ENCODE measurements around the gene GNB1. TPM values are rescaled to one million over a fixed set of nuclear protein-coding genes. Genes with fewer than 3 reads are reported as not detected.
"Not testable (repeated sequence)": the region's sequence is repeated elsewhere in the genome, so short reads cannot be mapped to it uniquely, and the experiment has no call there.

The GNB1 gene
- total and polyA plus RNA-seq, 2 donors (not counting 1 experiment from before 2014, with no cell fraction given) = 91.3 to 485 TPM

DNA sequence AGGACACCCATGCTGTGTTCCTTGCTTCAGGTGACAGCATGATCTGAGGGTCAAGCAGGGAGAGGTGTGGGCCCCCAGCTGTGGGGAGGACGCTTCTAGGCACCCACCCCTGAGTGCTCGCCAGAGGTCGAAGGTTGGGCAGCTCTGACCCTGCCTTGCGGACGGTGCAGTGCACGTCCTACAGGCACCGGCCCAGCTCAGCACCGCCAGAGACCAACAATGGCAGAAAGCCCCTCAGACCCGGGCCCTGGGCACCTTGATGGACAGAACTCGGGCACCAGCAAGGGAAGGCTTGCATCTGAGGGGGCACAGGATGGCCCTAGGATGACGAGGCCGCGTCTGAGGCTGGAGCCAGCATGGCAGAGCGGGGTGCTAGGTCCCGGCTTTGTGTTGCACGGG, 137.3 kb downstream of the GNB1 start:
- Histone ChIP-seq H3K4me1 (ENCODE audit: control insufficient read depth, extremely low read depth, insufficient read depth, low read length) (no peaks in the 10 kb centered on the region), H3K36me3 (ENCODE audit: control insufficient read depth, insufficient read depth, low read length) (peaks cover 22% of the 10 kb centered on the region), H3K27ac (ENCODE audit: insufficient read depth, low read length) (no peak overlapping the region), H3K27me3 (ENCODE audit: control insufficient read depth, insufficient read depth, low read length) (no peaks in the 10 kb centered on the region), H3K4me3 (replicated peaks in 1 of 4; ENCODE audit: control extremely low read depth in 1 of 4, insufficient read depth in 1 of 4, low read depth in 3 of 4, low read length in 4 of 4) (no peak overlapping the region), H2AFZ (ENCODE audit: low read length) (no peak overlapping the region), H4K20me1 (ENCODE audit: control insufficient read depth, extremely low read depth, insufficient read depth, low read length) (no peaks in the 10 kb centered on the region), H3K79me2 (ENCODE audit: control insufficient read depth, insufficient read depth, low read length) (peaks cover 2% of the 10 kb centered on the region), H3K9me3 (ENCODE audit: control insufficient read depth, insufficient read depth, low read depth, low read length) (no peaks in the 10 kb centered on the region), H3K4me2 (ENCODE audit: extremely low read depth, insufficient read depth, low read length) (no peak overlapping the region), H3K9ac (ENCODE audit: insufficient read depth, low read length) (no peak overlapping the region)
- no peak for TF ChIP-seq EZH2 (IDR thresholded peaks at IDR 0.05; ENCODE audit: low read length, missing control alignments)
- TF ChIP-seq, protein P1, sequence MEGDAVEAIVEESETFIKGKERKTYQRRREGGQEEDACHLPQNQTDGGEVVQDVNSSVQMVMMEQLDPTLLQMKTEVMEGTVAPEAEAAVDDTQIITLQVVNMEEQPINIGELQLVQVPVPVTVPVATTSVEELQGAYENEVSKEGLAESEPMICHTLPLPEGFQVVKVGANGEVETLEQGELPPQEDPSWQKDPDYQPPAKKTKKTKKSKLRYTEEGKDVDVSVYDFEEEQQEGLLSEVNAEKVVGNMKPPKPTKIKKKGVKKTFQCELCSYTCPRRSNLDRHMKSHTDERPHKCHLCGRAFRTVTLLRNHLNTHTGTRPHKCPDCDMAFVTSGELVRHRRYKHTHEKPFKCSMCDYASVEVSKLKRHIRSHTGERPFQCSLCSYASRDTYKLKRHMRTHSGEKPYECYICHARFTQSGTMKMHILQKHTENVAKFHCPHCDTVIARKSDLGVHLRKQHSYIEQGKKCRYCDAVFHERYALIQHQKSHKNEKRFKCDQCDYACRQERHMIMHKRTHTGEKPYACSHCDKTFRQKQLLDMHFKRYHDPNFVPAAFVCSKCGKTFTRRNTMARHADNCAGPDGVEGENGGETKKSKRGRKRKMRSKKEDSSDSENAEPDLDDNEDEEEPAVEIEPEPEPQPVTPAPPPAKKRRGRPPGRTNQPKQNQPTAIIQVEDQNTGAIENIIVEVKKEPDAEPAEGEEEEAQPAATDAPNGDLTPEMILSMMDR (conservative IDR thresholded peaks at IDR 0.05 in 1 of 2, IDR thresholded peaks at IDR 0.05 in 1 of 2; ENCODE audit: low read depth in 1 of 2, low read length in 2 of 2) = no peak
- no peak for DNase-seq (ENCODE audit: low read depth in 2 of 2)

DNA sequence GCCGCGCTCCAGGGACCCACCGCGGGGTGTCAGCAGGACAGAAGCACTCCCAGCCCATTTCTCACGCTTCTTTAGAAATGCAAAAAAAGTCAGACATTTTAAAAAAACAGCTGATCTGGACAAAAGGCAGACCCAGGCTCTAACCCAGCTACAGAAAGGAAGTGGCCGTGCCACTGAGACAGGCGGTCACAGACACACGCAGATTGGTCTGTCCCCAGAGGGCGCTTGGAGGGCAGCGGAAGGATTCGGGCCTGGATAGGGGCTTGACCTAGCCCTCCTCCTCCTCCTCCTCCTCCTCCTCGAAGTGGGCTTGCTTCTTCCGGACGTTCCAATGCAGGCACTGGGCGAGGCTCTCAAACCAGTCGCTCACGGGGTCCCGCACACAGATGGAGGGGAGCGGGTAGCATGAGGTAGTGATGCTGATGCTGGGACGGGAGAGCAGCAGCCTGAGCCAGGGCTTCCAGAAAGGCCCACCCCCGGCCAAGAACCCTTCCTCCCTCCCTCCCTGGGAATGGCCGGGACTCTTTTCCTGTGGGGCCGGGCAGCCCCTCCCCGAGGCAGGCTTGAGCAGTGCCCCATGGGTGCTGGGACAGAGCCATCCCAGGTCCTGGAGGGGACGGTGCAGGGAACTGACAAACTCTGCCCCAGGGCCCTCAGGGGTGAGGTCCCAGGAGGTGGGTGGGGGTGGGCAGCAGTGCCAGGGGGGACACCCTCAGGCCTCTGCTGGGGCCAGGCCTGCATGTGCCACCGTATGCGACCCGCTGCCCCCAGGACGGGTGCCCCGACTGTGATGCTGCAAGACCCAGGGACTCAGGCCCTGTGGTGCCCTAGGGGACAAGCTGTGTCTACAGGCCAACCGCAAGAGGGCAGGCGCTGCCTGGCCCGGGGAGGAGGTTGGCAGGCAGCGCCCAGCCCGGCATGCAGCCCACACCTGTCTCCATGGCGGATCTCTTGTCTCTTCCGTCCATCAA, 138.0 kb downstream of the GNB1 start:
- Histone ChIP-seq H3K27ac (ENCODE audit: insufficient read depth, low read length) (no peak overlapping the region), H3K27me3 (ENCODE audit: control insufficient read depth, insufficient read depth, low read length) (no peaks in the 10 kb centered on the region), H3K9me3 (ENCODE audit: control insufficient read depth, insufficient read depth, low read depth, low read length) (no peaks in the 10 kb centered on the region), H4K20me1 (ENCODE audit: control insufficient read depth, extremely low read depth, insufficient read depth, low read length) (no peaks in the 10 kb centered on the region), H3K9ac (ENCODE audit: insufficient read depth, low read length) (no peak overlapping the region), H3K4me3 (replicated peaks in 1 of 4; ENCODE audit: control extremely low read depth in 1 of 4, insufficient read depth in 1 of 4, low read depth in 3 of 4, low read length in 4 of 4) (no peak overlapping the region), H3K4me2 (ENCODE audit: extremely low read depth, insufficient read depth, low read length) (no peak overlapping the region), H3K36me3 (ENCODE audit: control insufficient read depth, insufficient read depth, low read length) (peaks cover 21% of the 10 kb centered on the region), H3K79me2 (ENCODE audit: control insufficient read depth, insufficient read depth, low read length) (no peaks in the 10 kb centered on the region), H2AFZ (ENCODE audit: low read length) (no peak overlapping the region), H3K4me1 (ENCODE audit: control insufficient read depth, extremely low read depth, insufficient read depth, low read length) (no peaks in the 10 kb centered on the region)
- TF ChIP-seq EZH2 (IDR thresholded peaks at IDR 0.05; ENCODE audit: low read length, missing control alignments) = no peak
- TF ChIP-seq, protein P1 (conservative IDR thresholded peaks at IDR 0.05 in 1 of 2, IDR thresholded peaks at IDR 0.05 in 1 of 2; ENCODE audit: low read depth in 1 of 2, low read length in 2 of 2) = no peak
- no peak for DNase-seq (ENCODE audit: low read depth in 2 of 2)

DNA sequence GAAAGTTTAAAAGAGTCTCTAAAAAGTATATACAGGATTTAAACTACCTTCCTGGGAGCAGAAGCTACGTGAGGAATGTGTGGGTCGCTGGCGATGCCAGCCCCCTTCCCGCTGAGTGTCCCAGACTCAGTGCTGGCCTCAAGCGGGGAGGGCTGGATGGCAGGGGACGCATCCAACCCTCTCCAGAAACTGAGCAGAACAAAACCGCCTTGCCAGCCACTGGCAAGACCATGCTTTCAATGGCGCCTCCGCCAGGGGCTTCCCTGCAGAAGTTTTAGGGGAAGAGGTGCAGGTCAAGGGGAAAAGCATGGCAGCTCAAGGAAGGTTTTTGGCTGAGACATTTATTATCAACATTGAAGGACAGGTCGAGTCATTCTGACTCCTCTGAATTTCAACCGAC, 138.7 kb downstream of the GNB1 start:
- H3K27me3 ChIP-seq (ENCODE audit: control insufficient read depth, insufficient read depth, low read length) = no peaks in the 10 kb centered on the region
- TF ChIP-seq, protein P1 (conservative IDR thresholded peaks at IDR 0.05 in 1 of 2, IDR thresholded peaks at IDR 0.05 in 1 of 2; ENCODE audit: low read depth in 1 of 2, low read length in 2 of 2) = no peak
- TF ChIP-seq EZH2 (IDR thresholded peaks at IDR 0.05; ENCODE audit: low read length, missing control alignments) = no peak

GRCh38 chr1:1749941-1750340, 140.9 kb downstream of the GNB1 start:
- not testable (repeated sequence) for H3K9ac ChIP-seq (ENCODE audit: insufficient read depth, low read length); H3K27ac ChIP-seq (ENCODE audit: insufficient read depth, low read length); H3K4me2 ChIP-seq (ENCODE audit: extremely low read depth, insufficient read depth, low read length); H4K20me1 ChIP-seq (ENCODE audit: control insufficient read depth, extremely low read depth, insufficient read depth, low read length); DNase-seq (ENCODE audit: low read depth in 2 of 2); H3K4me3 ChIP-seq (replicated peaks in 1 of 4; ENCODE audit: control extremely low read depth in 1 of 4, insufficient read depth in 1 of 4, low read depth in 3 of 4, low read length in 4 of 4); H3K4me1 ChIP-seq (ENCODE audit: control insufficient read depth, extremely low read depth, insufficient read depth, low read length); H2AFZ ChIP-seq (ENCODE audit: low read length); H3K27me3 ChIP-seq (ENCODE audit: control insufficient read depth, insufficient read depth, low read length); H3K79me2 ChIP-seq (ENCODE audit: control insufficient read depth, insufficient read depth, low read length); H3K9me3 ChIP-seq (ENCODE audit: control insufficient read depth, insufficient read depth, low read depth, low read length)
- H3K36me3 ChIP-seq (ENCODE audit: control insufficient read depth, insufficient read depth, low read length) = peaks cover 13% of the 10 kb centered on the region

More for the DNA sequence above, 138.7 kb downstream of the GNB1 start:
- Histone ChIP-seq H4K20me1 (ENCODE audit: control insufficient read depth, extremely low read depth, insufficient read depth, low read length) (no peaks in the 10 kb centered on the region), H3K4me3 (replicated peaks in 1 of 4; ENCODE audit: control extremely low read depth in 1 of 4, insufficient read depth in 1 of 4, low read depth in 3 of 4, low read length in 4 of 4) (no peak overlapping the region), H3K79me2 (ENCODE audit: control insufficient read depth, insufficient read depth, low read length) (no peaks in the 10 kb centered on the region), H2AFZ (ENCODE audit: low read length) (no peak overlapping the region), H3K9ac (ENCODE audit: insufficient read depth, low read length) (no peak overlapping the region), H3K4me1 (ENCODE audit: control insufficient read depth, extremely low read depth, insufficient read depth, low read length) (no peaks in the 10 kb centered on the region), H3K4me2 (ENCODE audit: extremely low read depth, insufficient read depth, low read length) (no peak overlapping the region), H3K27ac (ENCODE audit: insufficient read depth, low read length) (no peak overlapping the region), H3K9me3 (ENCODE audit: control insufficient read depth, insufficient read depth, low read depth, low read length) (no peaks in the 10 kb centered on the region), H3K36me3 (ENCODE audit: control insufficient read depth, insufficient read depth, low read length) (peaks cover 21% of the 10 kb centered on the region)
- DNase-seq (ENCODE audit: low read depth in 2 of 2) = no peak
